GM21737 (cell line): ENCODE data around the gene HACE1.
"Not testable (repeated sequence)": the region's sequence is repeated elsewhere in the genome, so short reads cannot be mapped to it uniquely, and the experiment has no call there.

ENCODE experiments used
- ATAC-seq: cut with Tn5 transposase; IDR thresholded peaks from one replicate; pipeline ENCODE4 v1.9.1; 2021; ENCODE audit warnings: mild to moderate bottlenecking, moderate library complexity; ENCODE audit not compliant: unreplicated experiment

The HACE1 gene

GRCh38 chr6:104859225-104860146 is at the start of gene HACE1:
Gene HACE1 (minus strand): TSS chr6:104859919. CDS start chr6:104859642, 277 bp downstream.
- ATAC-seq = peak; percentile 99

- no peak for ATAC-seq
These were observed 49.3 kb upstream of the HACE1 start for GRCh38 chr6:104908888-104909525.

GRCh38 chr6:104908031-104908887 is 48.5 kb upstream of the HACE1 start:
- ATAC-seq = no peak

- ATAC-seq = not testable (repeated sequence)
These were observed 39.2 kb upstream of the HACE1 start for GRCh38 chr6:104898893-104899292.

GRCh38 chr6:104896914-104897313 is 37.2 kb upstream of the HACE1 start:
- ATAC-seq = no peak

GRCh38 chr6:104888066-104888465 is 28.3 kb upstream of the HACE1 start:
- no peak for ATAC-seq

- no peak for ATAC-seq
These were observed 27.6 kb upstream of the HACE1 start for GRCh38 chr6:104887350-104887749.

GRCh38 chr6:104885518-104886043 is 25.9 kb upstream of the HACE1 start:
- no peak for ATAC-seq

GRCh38 chr6:104884867-104885517 is 25.3 kb upstream of the HACE1 start:
- no peak for ATAC-seq

GRCh38 chr6:104881964-104882668 is 22.4 kb upstream of the HACE1 start:
- ATAC-seq = no peak

GRCh38 chr6:104862456-104862855 is 2.7 kb upstream of the HACE1 start:
- no peak for ATAC-seq

GRCh38 chr6:104860221-104860620 is 502 bp upstream of the HACE1 start:
- no peak for ATAC-seq

GRCh38 chr6:104858642-104859041 is 1.1 kb downstream of the HACE1 start:
- no peak for ATAC-seq

- no peak for ATAC-seq
These were observed 4.2 kb downstream of the HACE1 start for GRCh38 chr6:104855507-104855906.

- ATAC-seq = not testable (repeated sequence)
These were observed 12.0 kb downstream of the HACE1 start for GRCh38 chr6:104847721-104848120.

GRCh38 chr6:104843229-104843628 is 16.5 kb downstream of the HACE1 start:
- ATAC-seq = no peak

- ATAC-seq = no peak
These were observed 22.6 kb downstream of the HACE1 start for GRCh38 chr6:104837158-104837557.

GRCh38 chr6:104836479-104837020 is 23.2 kb downstream of the HACE1 start:
- not testable (repeated sequence) for ATAC-seq

- ATAC-seq = no peak
These were observed 23.9 kb downstream of the HACE1 start for GRCh38 chr6:104835782-104836181.
